ENCODE data around the gene PCSK5.

PCSK5 gene

DNA sequence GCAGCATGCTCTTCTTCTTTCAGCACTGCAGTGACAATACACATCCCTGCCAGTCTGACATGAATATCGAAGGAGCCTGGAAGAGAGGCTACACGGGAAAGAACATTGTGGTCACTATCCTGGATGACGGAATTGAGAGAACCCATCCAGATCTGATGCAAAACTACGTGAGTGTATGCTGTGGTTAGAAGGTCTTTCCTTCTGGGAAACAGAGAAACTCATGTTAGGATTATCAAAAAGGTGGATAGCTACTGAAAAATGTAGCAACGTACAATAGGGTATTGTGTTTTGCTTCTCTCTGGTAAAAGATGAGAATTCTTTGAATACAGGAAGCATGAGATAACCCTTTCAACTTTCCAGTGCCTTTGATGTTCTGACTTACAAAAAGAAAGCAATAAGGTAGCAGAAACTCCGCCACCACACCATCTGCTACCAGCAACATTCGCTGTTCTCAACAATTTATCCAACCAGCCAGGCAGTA lies 133.3 kb downstream of the PCSK5 start:
- DNase-seq (ENCODE audit: low read depth), result no peak
- TF ChIP-seq, protein P1, sequence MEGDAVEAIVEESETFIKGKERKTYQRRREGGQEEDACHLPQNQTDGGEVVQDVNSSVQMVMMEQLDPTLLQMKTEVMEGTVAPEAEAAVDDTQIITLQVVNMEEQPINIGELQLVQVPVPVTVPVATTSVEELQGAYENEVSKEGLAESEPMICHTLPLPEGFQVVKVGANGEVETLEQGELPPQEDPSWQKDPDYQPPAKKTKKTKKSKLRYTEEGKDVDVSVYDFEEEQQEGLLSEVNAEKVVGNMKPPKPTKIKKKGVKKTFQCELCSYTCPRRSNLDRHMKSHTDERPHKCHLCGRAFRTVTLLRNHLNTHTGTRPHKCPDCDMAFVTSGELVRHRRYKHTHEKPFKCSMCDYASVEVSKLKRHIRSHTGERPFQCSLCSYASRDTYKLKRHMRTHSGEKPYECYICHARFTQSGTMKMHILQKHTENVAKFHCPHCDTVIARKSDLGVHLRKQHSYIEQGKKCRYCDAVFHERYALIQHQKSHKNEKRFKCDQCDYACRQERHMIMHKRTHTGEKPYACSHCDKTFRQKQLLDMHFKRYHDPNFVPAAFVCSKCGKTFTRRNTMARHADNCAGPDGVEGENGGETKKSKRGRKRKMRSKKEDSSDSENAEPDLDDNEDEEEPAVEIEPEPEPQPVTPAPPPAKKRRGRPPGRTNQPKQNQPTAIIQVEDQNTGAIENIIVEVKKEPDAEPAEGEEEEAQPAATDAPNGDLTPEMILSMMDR (IDR thresholded peaks at IDR 0.05; ENCODE audit: insufficient read depth, low read depth, low read length, missing control alignments), result no peak
- H3K4me3 ChIP-seq (ENCODE audit: low read length), result no peak overlapping the region

GRCh38 chr9:76025286-76025685 lies 134.8 kb downstream of the PCSK5 start:
- DNase-seq (ENCODE audit: low read depth), result no peak
- no peak overlapping the region for H3K4me3 ChIP-seq (ENCODE audit: low read length)
- TF ChIP-seq, protein P1 (IDR thresholded peaks at IDR 0.05; ENCODE audit: insufficient read depth, low read depth, low read length, missing control alignments), result no peak

- TF ChIP-seq, protein P1 (IDR thresholded peaks at IDR 0.05; ENCODE audit: insufficient read depth, low read depth, low read length, missing control alignments), result no peak
- DNase-seq (ENCODE audit: low read depth), result peak; percentile 55
- H3K4me3 ChIP-seq (ENCODE audit: low read length), result no peak overlapping the region
These were observed 136.3 kb downstream of the PCSK5 start for GRCh38 chr9:76026796-76027195.

DNA sequence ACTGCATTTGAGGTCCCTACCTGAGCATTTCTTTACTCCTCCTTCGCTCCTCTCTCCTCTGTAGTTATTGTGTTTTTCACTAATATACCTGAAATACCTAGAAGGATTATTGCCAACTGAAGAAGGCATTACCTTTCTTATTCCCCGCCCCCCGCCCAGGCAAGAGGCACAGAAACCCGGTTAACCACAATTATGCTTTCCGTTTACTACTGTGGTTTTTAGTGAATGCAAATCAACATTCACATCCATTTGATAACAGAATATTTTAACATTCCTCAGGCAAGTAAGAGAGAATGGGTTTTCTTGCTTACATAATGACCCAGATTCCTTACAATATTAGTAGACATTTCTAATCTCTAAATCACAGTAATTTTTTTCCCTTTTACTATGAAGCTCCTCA lies 136.9 kb downstream of the PCSK5 start:
- TF ChIP-seq, protein P1 (IDR thresholded peaks at IDR 0.05; ENCODE audit: insufficient read depth, low read depth, low read length, missing control alignments), result no peak
- H3K4me3 ChIP-seq (ENCODE audit: low read length), result no peak overlapping the region
- peak; percentile 3 for DNase-seq (ENCODE audit: low read depth)

- TF ChIP-seq, protein P1 (IDR thresholded peaks at IDR 0.05; ENCODE audit: insufficient read depth, low read depth, low read length, missing control alignments), result no peak
- no peak for DNase-seq (ENCODE audit: low read depth)
- H3K4me3 ChIP-seq (ENCODE audit: low read length), result no peak overlapping the region
These were observed 137.4 kb downstream of the PCSK5 start for GRCh38 chr9:76027861-76028260.

DNA sequence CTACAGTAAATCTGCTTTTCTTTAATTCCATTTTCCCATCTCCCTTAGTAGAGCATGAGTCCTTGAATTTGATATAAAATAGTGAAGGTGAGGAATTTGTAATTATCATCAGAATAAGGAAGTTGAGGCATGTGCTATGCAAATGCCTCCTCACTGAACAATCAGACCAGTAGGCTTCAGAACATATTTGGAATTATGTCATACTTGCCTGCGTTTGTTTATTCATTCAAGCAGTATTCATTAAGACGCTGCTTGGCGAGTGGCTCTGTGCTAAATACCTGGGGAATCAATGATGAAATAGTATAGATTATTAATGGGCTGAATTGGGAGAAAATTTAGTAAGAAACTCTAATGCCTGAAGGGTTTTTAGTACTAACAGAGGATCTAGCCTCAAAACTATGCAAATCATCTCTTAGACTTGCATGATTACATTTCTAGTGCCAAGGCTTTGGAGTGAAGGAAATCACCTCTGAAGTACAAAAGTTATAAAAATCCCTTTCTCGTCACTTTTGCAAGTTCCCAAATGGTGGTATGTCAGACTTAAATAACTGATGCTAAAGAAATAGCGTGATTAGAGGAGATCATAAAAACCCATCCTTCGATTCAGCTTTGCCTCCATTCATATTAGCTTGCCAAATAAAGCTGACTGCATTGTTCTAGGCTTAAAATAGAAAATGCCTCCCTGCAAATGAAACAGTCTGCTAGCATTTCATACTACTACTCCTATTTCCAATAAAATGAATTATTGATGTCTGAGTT lies 141.7 kb downstream of the PCSK5 start:
- no peak overlapping the region for H3K4me3 ChIP-seq (ENCODE audit: low read length)
- no peak for DNase-seq (ENCODE audit: low read depth)

More for the DNA sequence above, 141.7 kb downstream of the PCSK5 start:
- TF ChIP-seq, protein P1 (IDR thresholded peaks at IDR 0.05; ENCODE audit: insufficient read depth, low read depth, low read length, missing control alignments), result no peak

Measured in epithelial cell of esophagus (primary cell).